Neural cell (in vitro differentiated cells): ENCODE measurements around the gene GFPT1. TPM values are rescaled to one million over a fixed set of nuclear protein-coding genes. Genes with fewer than 3 reads are reported as not detected.

ENCODE experiments used
- H2AFZ ChIP-seq: fragments of 200-600, 300-800 bp; sonication (generic), shearing (Covaris generic); 2 replicates; pipeline ENCODE4 v1.6.0; 2014; ENCODE audit warnings: low read depth, mild to moderate bottlenecking, antibody characterized with exemption, low read length, moderate library complexity
- H3F3A ChIP-seq: fragments of 200-600 bp; shearing (Covaris generic); 2 replicates; pipeline ENCODE4 v1.6.1; 2016; ENCODE audit warnings: mild to moderate bottlenecking, moderate library complexity, mixed read lengths, antibody characterized with exemption, low read length; ENCODE audit not compliant: insufficient read depth, poor library complexity, severe bottlenecking
- H3K27ac ChIP-seq: fragments of 200-600, 300-800 bp; sonication (generic), shearing (Covaris generic); 2 replicates; pipeline ENCODE4 v1.5.1; 2014; ENCODE audit warnings: mild to moderate bottlenecking, low read length, moderate library complexity
- H3K27me3 ChIP-seq: fragments of 300-800, 200-600 bp; sonication (generic), shearing (Covaris generic); 2 replicates; pipeline ENCODE4 v1.6.0; 2014; ENCODE audit warnings: mild to moderate bottlenecking, low read depth, low read length, moderate library complexity; ENCODE audit not compliant: insufficient read depth
- H3K36me3 ChIP-seq: fragments of 300-800, 200-600 bp; sonication (generic), shearing (Covaris generic); 2 replicates; pipeline ENCODE4 v1.5.1; 2014; ENCODE audit warnings: mild to moderate bottlenecking, antibody characterized with exemption, low read length, moderate library complexity; ENCODE audit not compliant: insufficient read depth
- H3K4me2 ChIP-seq: fragments of 300-800, 200-600 bp; sonication (generic), shearing (Covaris generic); 2 replicates; pipeline ENCODE4 v1.6.0; 2014; ENCODE audit warnings: mild to moderate bottlenecking, low read length
- H3K4me3 ChIP-seq: fragments of 300-800, 200-600 bp; sonication (generic), shearing (Covaris generic); 2 replicates; pipeline ENCODE4 v1.5.1; 2014; ENCODE audit warnings: mild to moderate bottlenecking, low read length, moderate library complexity
- H3K79me2 ChIP-seq: fragments of 200-600 bp; shearing (Covaris generic); replicated peaks from 2 replicates; pipeline ENCODE4 v1.6.0; 2014; ENCODE audit warnings: mild to moderate bottlenecking, low read length, moderate library complexity; ENCODE audit not compliant: insufficient read depth
- H3K9ac ChIP-seq: fragments of 300-800, 200-600 bp; sonication (generic), shearing (Covaris generic); 2 replicates; pipeline ENCODE4 v1.6.1; 2016; ENCODE audit warnings: mild to moderate bottlenecking, low read length, mixed read lengths
- H3K9me2 ChIP-seq: fragments of 200-600 bp; shearing (Covaris generic); 2 replicates; pipeline ENCODE4 v1.6.1; 2016; ENCODE audit warnings: mild to moderate bottlenecking, low read length, mixed read lengths; ENCODE audit not compliant: insufficient read depth
- H3K9me3 ChIP-seq: fragments of 200-600, 300-800 bp; sonication (generic), shearing (Covaris generic); 2 replicates; pipeline ENCODE4 v1.6.1; 2016; ENCODE audit warnings: mild to moderate bottlenecking, mixed run types, low read length, moderate library complexity, mixed read lengths
- H4K20me1 ChIP-seq: fragments of 200-600 bp; shearing (Covaris generic); 2 replicates; pipeline ENCODE4 v1.6.1; 2016; ENCODE audit warnings: mild to moderate bottlenecking, mixed run types; ENCODE audit not compliant: insufficient read depth
- EP300 ChIP-seq: fragments of 450-650 bp; conservative IDR thresholded peaks from 2 replicates; pipeline ENCODE4 v1.6.1; 2014; ENCODE audit warnings: antibody characterized with exemption, mild to moderate bottlenecking, moderate library complexity; ENCODE audit not compliant: poor library complexity, severe bottlenecking
- EZH2 ChIP-seq: fragments of 200-600, 300-800 bp; shearing (Covaris generic), sonication (generic); IDR thresholded peaks from 2 replicates; pipeline ENCODE4 v1.6.1; 2014; ENCODE audit warnings: antibody characterized with exemption, low read length, borderline replicate concordance, mild to moderate bottlenecking; ENCODE audit not compliant: insufficient read depth, poor library complexity, severe bottlenecking
- MXI1 ChIP-seq: fragments of 450-650 bp; conservative IDR thresholded peaks from 2 replicates; pipeline ENCODE4 v1.6.1; 2014; ENCODE audit warnings: antibody characterized with exemption, mild to moderate bottlenecking; ENCODE audit not compliant: poor library complexity, severe bottlenecking
- POLR2AphosphoS5 ChIP-seq: IDR thresholded peaks from 2 replicates; pipeline ENCODE4 v1.6.1; 2012
- RAD21 ChIP-seq: fragments of 450-650 bp; conservative IDR thresholded peaks from 2 replicates; pipeline ENCODE4 v1.6.1; 2014; ENCODE audit warnings: antibody characterized with exemption, mild to moderate bottlenecking, moderate library complexity
- SMC3 ChIP-seq: fragments of 450-650 bp; conservative IDR thresholded peaks from 2 replicates; pipeline ENCODE4 v1.6.1; 2014; ENCODE audit warnings: antibody characterized with exemption, mild to moderate bottlenecking, moderate library complexity; ENCODE audit not compliant: poor library complexity
- TAF1 ChIP-seq: IDR thresholded peaks from 2 replicates; pipeline ENCODE4 v1.6.1; 2012; ENCODE audit warnings: low read depth
- polyA plus RNA-seq: library from polyadenylated mRNA; depleted of rRNA; stranded (reverse); fragments of >200 nt; gene quantifications from 2 replicates; pipeline ENCODE4 v1.2.3, GENCODE V29; 2014
- TF ChIP-seq, protein P1 (sequence below): fragments of 450-650 bp; IDR thresholded peaks from 2 replicates; pipeline ENCODE4 v1.5.1; 2014; ENCODE audit warnings: antibody characterized with exemption, mild to moderate bottlenecking, moderate library complexity; ENCODE audit not compliant: poor library complexity, severe bottlenecking
- TF ChIP-seq, protein P2 (sequence below): IDR thresholded peaks from 2 replicates; pipeline ENCODE4 v1.6.1; 2012; ENCODE audit warnings: borderline replicate concordance

Gene GFPT1
- polyA plus RNA-seq, 1 donor from 2014 or later, result 39.4 TPM

GRCh38 chr2:69382547-69382946 is 4.5 kb downstream of the GFPT1 start:
- peaks cover 59% of the 10 kb centered on the region for H3K79me2 ChIP-seq
- TF ChIP-seq SMC3, result no peak
- no peak overlapping the region for H3K9ac ChIP-seq
- H2AFZ ChIP-seq, result no peak overlapping the region
- no peaks in the 10 kb centered on the region for H3K36me3 ChIP-seq
- no peaks in the 10 kb centered on the region for H3K27me3 ChIP-seq
- H3K9me3 ChIP-seq, result no peaks in the 10 kb centered on the region
- H3K4me3 ChIP-seq, result no peak overlapping the region
- H4K20me1 ChIP-seq, result no peaks in the 10 kb centered on the region
- H3K9me2 ChIP-seq, result no peaks in the 10 kb centered on the region
- no peak overlapping the region for H3K4me2 ChIP-seq
- H3K27ac ChIP-seq, result no peak overlapping the region
- no peaks in the 10 kb centered on the region for H3F3A ChIP-seq

DNA sequence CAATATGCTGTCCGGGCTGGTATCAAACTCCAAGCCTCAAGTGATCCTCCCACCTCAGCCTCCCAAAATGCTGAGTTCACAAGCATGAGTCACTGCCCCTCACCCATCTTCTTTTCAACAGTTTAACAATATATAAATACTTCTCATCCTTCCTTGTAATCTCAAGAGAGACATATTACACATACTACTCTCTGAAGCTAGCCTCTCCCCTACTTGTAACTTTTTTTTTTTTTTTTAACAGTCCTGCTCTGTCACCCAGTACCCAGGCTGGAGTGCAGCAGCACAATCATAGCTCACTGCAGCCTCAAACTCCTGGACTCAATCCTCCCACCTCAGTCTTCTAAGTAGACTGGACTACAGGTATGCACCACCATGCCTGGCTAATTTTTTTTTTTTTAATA is 5.7 kb downstream of the GFPT1 start:
- Histone ChIP-seq H2AFZ (no peak overlapping the region), H3K27me3 (no peaks in the 10 kb centered on the region), H3K79me2 (peaks cover 55% of the 10 kb centered on the region), H3K9ac (no peak overlapping the region), H3F3A (no peaks in the 10 kb centered on the region), H3K9me3 (no peaks in the 10 kb centered on the region), H4K20me1 (no peaks in the 10 kb centered on the region), H3K9me2 (no peaks in the 10 kb centered on the region), H3K27ac (no peak overlapping the region), H3K4me2 (no peak overlapping the region), H3K4me3 (no peak overlapping the region), H3K36me3 (no peaks in the 10 kb centered on the region)
- TF ChIP-seq, protein P1, sequence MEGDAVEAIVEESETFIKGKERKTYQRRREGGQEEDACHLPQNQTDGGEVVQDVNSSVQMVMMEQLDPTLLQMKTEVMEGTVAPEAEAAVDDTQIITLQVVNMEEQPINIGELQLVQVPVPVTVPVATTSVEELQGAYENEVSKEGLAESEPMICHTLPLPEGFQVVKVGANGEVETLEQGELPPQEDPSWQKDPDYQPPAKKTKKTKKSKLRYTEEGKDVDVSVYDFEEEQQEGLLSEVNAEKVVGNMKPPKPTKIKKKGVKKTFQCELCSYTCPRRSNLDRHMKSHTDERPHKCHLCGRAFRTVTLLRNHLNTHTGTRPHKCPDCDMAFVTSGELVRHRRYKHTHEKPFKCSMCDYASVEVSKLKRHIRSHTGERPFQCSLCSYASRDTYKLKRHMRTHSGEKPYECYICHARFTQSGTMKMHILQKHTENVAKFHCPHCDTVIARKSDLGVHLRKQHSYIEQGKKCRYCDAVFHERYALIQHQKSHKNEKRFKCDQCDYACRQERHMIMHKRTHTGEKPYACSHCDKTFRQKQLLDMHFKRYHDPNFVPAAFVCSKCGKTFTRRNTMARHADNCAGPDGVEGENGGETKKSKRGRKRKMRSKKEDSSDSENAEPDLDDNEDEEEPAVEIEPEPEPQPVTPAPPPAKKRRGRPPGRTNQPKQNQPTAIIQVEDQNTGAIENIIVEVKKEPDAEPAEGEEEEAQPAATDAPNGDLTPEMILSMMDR, result no peak
- TF ChIP-seq EP300 (no peak), EZH2 (no peak), RAD21 (no peak), MXI1 (no peak)

DNA sequence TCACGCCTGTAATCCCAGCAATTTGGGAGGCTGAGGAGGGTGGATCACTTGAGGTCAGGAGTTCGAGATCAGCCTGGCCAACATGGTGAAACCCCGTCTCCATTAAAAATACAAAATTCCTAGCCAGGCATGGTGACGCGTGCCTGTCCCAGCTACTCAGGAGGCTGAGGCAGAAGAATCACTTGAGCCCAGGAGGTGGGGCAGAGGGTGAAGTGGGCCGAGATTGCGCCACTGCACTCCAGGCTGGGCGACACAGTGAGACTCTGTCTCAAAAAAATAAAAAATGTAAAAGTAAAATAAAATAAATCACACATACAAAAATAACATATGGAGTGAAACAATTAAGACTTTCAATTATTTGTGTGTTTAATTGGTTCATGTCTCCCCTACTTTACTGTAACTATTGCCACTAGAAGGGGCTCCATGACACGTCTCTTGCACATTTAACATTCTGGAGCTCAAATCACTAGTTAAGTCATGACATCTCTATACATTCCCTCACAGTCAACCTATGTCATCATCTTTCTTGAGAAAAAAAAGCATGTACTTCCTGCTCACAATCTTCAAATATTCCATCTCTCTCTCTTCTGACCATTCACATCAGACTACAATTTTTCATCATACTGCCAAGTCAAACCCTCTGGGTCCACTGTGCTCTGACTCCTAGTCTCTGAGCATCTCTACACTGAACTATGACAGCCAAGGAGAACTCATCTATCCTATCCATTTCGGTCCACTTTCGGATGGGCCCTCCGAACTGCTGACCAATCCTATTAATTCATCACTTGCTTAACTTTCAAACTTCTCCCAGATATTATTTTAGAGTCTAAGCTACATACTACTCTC is 6.7 kb downstream of the GFPT1 start:
- Histone ChIP-seq H4K20me1 (no peaks in the 10 kb centered on the region), H3K9ac (no peak overlapping the region), H3K79me2 (peaks cover 44% of the 10 kb centered on the region)

More for the DNA sequence above, 6.7 kb downstream of the GFPT1 start:
- Histone ChIP-seq H3K9me2 (no peaks in the 10 kb centered on the region), H3K27ac (no peak overlapping the region), H2AFZ (no peak overlapping the region), H3K36me3 (no peaks in the 10 kb centered on the region), H3K4me2 (no peak overlapping the region), H3K27me3 (no peaks in the 10 kb centered on the region), H3F3A (no peaks in the 10 kb centered on the region), H3K9me3 (no peaks in the 10 kb centered on the region), H3K4me3 (no peak overlapping the region)
- TF ChIP-seq POLR2AphosphoS5 (no peak), EZH2 (no peak), RAD21 (no peak), MXI1 (no peak), SMC3 (no peak), TAF1 (no peak), EP300 (no peak)
- TF ChIP-seq, protein P1, result no peak
- TF ChIP-seq, protein P2, sequence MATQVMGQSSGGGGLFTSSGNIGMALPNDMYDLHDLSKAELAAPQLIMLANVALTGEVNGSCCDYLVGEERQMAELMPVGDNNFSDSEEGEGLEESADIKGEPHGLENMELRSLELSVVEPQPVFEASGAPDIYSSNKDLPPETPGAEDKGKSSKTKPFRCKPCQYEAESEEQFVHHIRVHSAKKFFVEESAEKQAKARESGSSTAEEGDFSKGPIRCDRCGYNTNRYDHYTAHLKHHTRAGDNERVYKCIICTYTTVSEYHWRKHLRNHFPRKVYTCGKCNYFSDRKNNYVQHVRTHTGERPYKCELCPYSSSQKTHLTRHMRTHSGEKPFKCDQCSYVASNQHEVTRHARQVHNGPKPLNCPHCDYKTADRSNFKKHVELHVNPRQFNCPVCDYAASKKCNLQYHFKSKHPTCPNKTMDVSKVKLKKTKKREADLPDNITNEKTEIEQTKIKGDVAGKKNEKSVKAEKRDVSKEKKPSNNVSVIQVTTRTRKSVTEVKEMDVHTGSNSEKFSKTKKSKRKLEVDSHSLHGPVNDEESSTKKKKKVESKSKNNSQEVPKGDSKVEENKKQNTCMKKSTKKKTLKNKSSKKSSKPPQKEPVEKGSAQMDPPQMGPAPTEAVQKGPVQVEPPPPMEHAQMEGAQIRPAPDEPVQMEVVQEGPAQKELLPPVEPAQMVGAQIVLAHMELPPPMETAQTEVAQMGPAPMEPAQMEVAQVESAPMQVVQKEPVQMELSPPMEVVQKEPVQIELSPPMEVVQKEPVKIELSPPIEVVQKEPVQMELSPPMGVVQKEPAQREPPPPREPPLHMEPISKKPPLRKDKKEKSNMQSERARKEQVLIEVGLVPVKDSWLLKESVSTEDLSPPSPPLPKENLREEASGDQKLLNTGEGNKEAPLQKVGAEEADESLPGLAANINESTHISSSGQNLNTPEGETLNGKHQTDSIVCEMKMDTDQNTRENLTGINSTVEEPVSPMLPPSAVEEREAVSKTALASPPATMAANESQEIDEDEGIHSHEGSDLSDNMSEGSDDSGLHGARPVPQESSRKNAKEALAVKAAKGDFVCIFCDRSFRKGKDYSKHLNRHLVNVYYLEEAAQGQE, result no peak
